B cell (primary cell): Measurements from ENCODE around the gene IDS. TPM values are rescaled to one million over a fixed set of nuclear protein-coding genes. Genes with fewer than 3 reads are reported as not detected.
A peak's percentile ranks its signal among the peaks of the same experiment; 100 is the strongest.

Source experiments
- ATAC-seq: fragments of 200-7000 bp; cut with Tn5 transposase; one replicate; pipeline ENCODE4 v1.10.0; 2021; ENCODE audit warnings: low read depth, mild to moderate bottlenecking, moderate number of reproducible peaks, moderate library complexity
- CTCF ChIA-PET: fragments of 350-600 bp; sonication (Branson Sonifier 250); formaldehyde crosslinking; loops from one replicate; lab custom pipeline; 2021; ENCODE audit warnings: antibody characterized with exemption, inconsistent platforms; lab: Charles Lee
- POLR2A ChIA-PET: fragments of 350-600 bp; sonication (Branson Sonifier 250); formaldehyde crosslinking; loops from one replicate; lab custom pipeline; 2021; ENCODE audit warnings: antibody characterized with exemption; lab: Charles Lee
- DNase-seq: peaks from one replicate; pipeline ENCODE4 v3.0.0; 2013
- H2AFZ ChIP-seq: 2 replicates; pipeline ENCODE4 v1.6.1; 2012; ENCODE audit warnings: mild to moderate bottlenecking, low read depth, low read length; ENCODE audit not compliant: insufficient read depth, poor library complexity, severe bottlenecking
- H3K27ac ChIP-seq, 2 donors: 1 replicate in 1 of 2; 2 replicates in 1 of 2; pipeline ENCODE4 v1.5.1; 2012 to 2013; ENCODE audit warnings: low read length in 2 of 2, mild to moderate bottlenecking in 2 of 2, moderate library complexity in 1 of 2
- H3K27me3 ChIP-seq, 4 experiments: fragments of 200-600 bp in 1 of 4; sonication (generic) in 1 of 4; replicated peaks in 1 of 4; 1 replicate in 2 of 4; 2 replicates in 2 of 4; pipeline versions ENCODE4 v1.6.1 to v1.7.0; 2013 to 2016; ENCODE audit warnings: low read length in 3 of 4, mild to moderate bottlenecking in 2 of 4, mixed read lengths in 1 of 4, moderate library complexity in 1 of 4; ENCODE audit not compliant: insufficient read depth in 4 of 4, control insufficient read depth in 3 of 4; ENCODE audit errors: control extremely low read depth in 1 of 4
- H3K36me3 ChIP-seq, 2 experiments: replicated peaks in 1 of 2; 1 replicate in 1 of 2; 2 replicates in 1 of 2; pipeline versions ENCODE4 v1.6.1 to v1.7.1; 2013; ENCODE audit warnings: low read length in 1 of 2; ENCODE audit not compliant: insufficient read depth in 2 of 2, control insufficient read depth in 1 of 2; ENCODE audit errors: control extremely low read depth in 1 of 2, extremely low read depth in 1 of 2
- H3K4me1 ChIP-seq, 2 donors: fragments of 200-600 bp in 1 of 2; sonication (generic) in 1 of 2; 1 replicate in 1 of 2; 2 replicates in 1 of 2; pipeline versions ENCODE4 v1.5.1 to v1.6.1; 2013 to 2017; ENCODE audit warnings: low read length in 2 of 2; ENCODE audit not compliant: control insufficient read depth in 2 of 2, insufficient read depth in 2 of 2
- H3K4me2 ChIP-seq: replicated peaks from 2 replicates; pipeline ENCODE3; 2012; ENCODE audit warnings: mild to moderate bottlenecking, low read depth, low read length; ENCODE audit not compliant: poor library complexity, severe bottlenecking
- H3K4me3 ChIP-seq, 5 experiments: fragments of 200-600 bp in 1 of 5; sonication (generic) in 1 of 5; 1 replicate in 3 of 5; 2 replicates in 2 of 5; pipeline versions ENCODE4 v1.5.1 to v1.7.0; 2011 to 2016; ENCODE audit warnings: low read length in 4 of 5, mild to moderate bottlenecking in 4 of 5, low read depth in 2 of 5, control low read depth in 1 of 5, moderate library complexity in 1 of 5; ENCODE audit not compliant: insufficient read depth in 1 of 5; ENCODE audit errors: control extremely low read depth in 1 of 5, extremely low read depth in 1 of 5
- H3K79me2 ChIP-seq: fragments of 200-600 bp; sonication (generic); one replicate; pipeline ENCODE4 v1.6.0; 2016; ENCODE audit warnings: low read length; ENCODE audit not compliant: control insufficient read depth, insufficient read depth
- H3K9ac ChIP-seq: fragments of 200-600 bp; sonication (generic); 2 replicates; pipeline ENCODE4 v1.6.1; 2017; ENCODE audit warnings: mild to moderate bottlenecking, low read length, moderate library complexity
- H3K9me3 ChIP-seq, 3 donors: one replicate each; pipeline versions ENCODE4 v1.6.1 to v1.7.1; 2013; ENCODE audit warnings: low read length in 2 of 3; ENCODE audit not compliant: control insufficient read depth in 2 of 3, insufficient read depth in 1 of 3; ENCODE audit errors: control extremely low read depth in 1 of 3
- H4K20me1 ChIP-seq: 2 replicates; pipeline ENCODE4 v1.6.0; 2012; ENCODE audit warnings: mild to moderate bottlenecking, low read length; ENCODE audit not compliant: insufficient read depth, control insufficient read depth, poor library complexity, severe bottlenecking
- H3K27ac Mint-ChIP-seq: one replicate; pipeline ENCODE4 v1.8.0; 2021; ENCODE audit warnings: mixed read lengths
- H3K27me3 Mint-ChIP-seq: one replicate; pipeline ENCODE4 v1.8.0; 2021; ENCODE audit warnings: mixed read lengths
- H3K4me1 Mint-ChIP-seq: one replicate; pipeline ENCODE4 v1.8.0; 2021; ENCODE audit warnings: mixed read lengths
- H3K4me3 Mint-ChIP-seq: one replicate; pipeline ENCODE4 v1.8.0; 2021; ENCODE audit warnings: mixed read lengths
- H3K9me3 Mint-ChIP-seq: one replicate; pipeline ENCODE4 v1.8.0; 2022; ENCODE audit warnings: mixed read lengths; ENCODE audit not compliant: insufficient read depth
- EZH2 ChIP-seq: IDR thresholded peaks from 2 replicates; pipeline ENCODE4 v1.6.1; 2012; ENCODE audit warnings: borderline replicate concordance, low read depth, mild to moderate bottlenecking, moderate library complexity, low read length; ENCODE audit not compliant: insufficient read depth, poor library complexity, severe bottlenecking
- WGBS: methylation state at CpG from one replicate; pipeline ENCODE4 v1.1.5; 2013; ENCODE audit warnings: missing lambda C conversion rate; ENCODE audit not compliant: insufficient coverage; 5-methylcytosine and 5-hydroxymethylcytosine counted together
- intact Hi-C: fragments of 100-400 bp; cut with micrococcal nuclease; formaldehyde crosslinking; loops from one replicate; pipeline ENCODE4 v1.10.0; 2022
- polyA plus RNA-seq: library from polyadenylated mRNA; depleted of rRNA; stranded (reverse); fragments of >200 nt; gene quantifications from 2 replicates; pipeline ENCODE4 v1.2.3, GENCODE V29; 2012
- total RNA-seq, 2 donors: library from RNA; stranded (reverse); fragments of 120-200 nt in 1 of 2; gene quantifications; 1 replicate in 1 of 2; 2 replicates in 1 of 2; pipeline versions ENCODE4 v1.2.3 to v1.2.4, GENCODE V29; 2013 to 2022
- TF ChIP-seq, protein P1 (sequence below): fragments of 200-600 bp; IDR thresholded peaks from one replicate; pipeline ENCODE4 v1.8.0; 2022; ENCODE audit warnings: antibody characterized with exemption, mild to moderate bottlenecking

The IDS gene
- total and polyA plus RNA-seq, 2 donors (not counting 1 experiment from before 2014, with no cell fraction given) = 85.3 to 169 TPM

- peak overlapping the region; percentile 95 for H3K4me3 Mint-ChIP-seq
- intact Hi-C loops = loop anchor here (1.0 kb wide), 1 partner anchor 35 kb away; the partner anchor contains the start of gene IDS
- no peaks in the 10 kb centered on the region for H3K9me3 Mint-ChIP-seq
- Histone ChIP-seq H3K9me3 (no peaks in the 10 kb centered on the region), H3K27me3 (no peaks in the 10 kb centered on the region), H3K27ac (peak overlapping the region; percentile 99), H3K4me1 (peaks cover 6 to 13% of the 10 kb centered on the region in 2 donors), H3K79me2 (peaks cover 7% of the 10 kb centered on the region), H2AFZ (peak overlapping the region; percentile 16), H3K36me3 (no peaks in the 10 kb centered on the region), H3K4me2 (peak overlapping the region; percentile 69), H3K4me3 (peak overlapping the region in 4 of 5 experiments; percentile 60 to 81 (median 66)), H3K9ac (peak overlapping the region; percentile 78), H4K20me1 (no peaks in the 10 kb centered on the region)
- CTCF ChIA-PET = interaction anchor here (0.7 to 3.5 kb wide), 9 partner anchors 9 to 400 kb away, joined by 3 to 20 read pairs (median 4); partner anchors contain the start of gene IDS
- H3K27me3 Mint-ChIP-seq = no peaks in the 10 kb centered on the region
- peak overlapping the region; percentile 100 for H3K27ac Mint-ChIP-seq
- peak; percentile 91 for DNase-seq
- POLR2A ChIA-PET = interaction anchor here (0.7 to 2.4 kb wide), 8 partner anchors 10 to 1628 kb away, joined by 3 to 59 read pairs (median 4); partner anchors contain the start of genes EOLA2, FMR1 and IDS
- WGBS = 0% methylated on average over 6 of the region's 24 CpGs
- TF ChIP-seq, protein P1, sequence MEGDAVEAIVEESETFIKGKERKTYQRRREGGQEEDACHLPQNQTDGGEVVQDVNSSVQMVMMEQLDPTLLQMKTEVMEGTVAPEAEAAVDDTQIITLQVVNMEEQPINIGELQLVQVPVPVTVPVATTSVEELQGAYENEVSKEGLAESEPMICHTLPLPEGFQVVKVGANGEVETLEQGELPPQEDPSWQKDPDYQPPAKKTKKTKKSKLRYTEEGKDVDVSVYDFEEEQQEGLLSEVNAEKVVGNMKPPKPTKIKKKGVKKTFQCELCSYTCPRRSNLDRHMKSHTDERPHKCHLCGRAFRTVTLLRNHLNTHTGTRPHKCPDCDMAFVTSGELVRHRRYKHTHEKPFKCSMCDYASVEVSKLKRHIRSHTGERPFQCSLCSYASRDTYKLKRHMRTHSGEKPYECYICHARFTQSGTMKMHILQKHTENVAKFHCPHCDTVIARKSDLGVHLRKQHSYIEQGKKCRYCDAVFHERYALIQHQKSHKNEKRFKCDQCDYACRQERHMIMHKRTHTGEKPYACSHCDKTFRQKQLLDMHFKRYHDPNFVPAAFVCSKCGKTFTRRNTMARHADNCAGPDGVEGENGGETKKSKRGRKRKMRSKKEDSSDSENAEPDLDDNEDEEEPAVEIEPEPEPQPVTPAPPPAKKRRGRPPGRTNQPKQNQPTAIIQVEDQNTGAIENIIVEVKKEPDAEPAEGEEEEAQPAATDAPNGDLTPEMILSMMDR = no peak
- no peak for TF ChIP-seq EZH2
- peak; percentile 59 for ATAC-seq
- H3K4me1 Mint-ChIP-seq = peaks cover 12% of the 10 kb centered on the region
These were observed 35.1 kb upstream of the IDS start for GRCh38 chrX:149540131-149540620.
